HG03045 (cell line): ENCODE data around the gene GGTLC1.

Experiments used
- ATAC-seq: cut with Tn5 transposase; IDR thresholded peaks from one replicate; pipeline ENCODE4 v1.9.1; 2021; ENCODE audit warnings: mild to moderate bottlenecking, moderate library complexity; ENCODE audit not compliant: unreplicated experiment

GGTLC1 gene

GRCh38 chr20:23966927-23967615, 21.5 kb downstream of the GGTLC1 start:
- no peak for ATAC-seq

- no peak for ATAC-seq
Measured at GRCh38 chr20:23966298-23966697, 22.3 kb downstream of the GGTLC1 start.

GRCh38 chr20:23963941-23964340, 24.6 kb downstream of the GGTLC1 start:
- ATAC-seq: no peak

GRCh38 chr20:23962272-23962671, 26.3 kb downstream of the GGTLC1 start:
- ATAC-seq: no peak

GRCh38 chr20:23959054-23959453, 29.5 kb downstream of the GGTLC1 start:
- ATAC-seq: no peak

GRCh38 chr20:23955896-23956295, 32.7 kb downstream of the GGTLC1 start:
- ATAC-seq: no peak

GRCh38 chr20:23954008-23954745, 34.4 kb downstream of the GGTLC1 start:
- ATAC-seq: no peak

GRCh38 chr20:23946206-23946605, 42.4 kb downstream of the GGTLC1 start:
- ATAC-seq: no peak

- no peak for ATAC-seq
Measured at GRCh38 chr20:23943304-23943703, 45.3 kb downstream of the GGTLC1 start.

GRCh38 chr20:23939641-23940040, 48.9 kb downstream of the GGTLC1 start:
- ATAC-seq: no peak

GRCh38 chr20:23939063-23939462, 49.5 kb downstream of the GGTLC1 start:
- no peak for ATAC-seq

- ATAC-seq: no peak
Measured at GRCh38 chr20:23938118-23938438, 50.5 kb downstream of the GGTLC1 start.

GRCh38 chr20:23937303-23938117, 51.1 kb downstream of the GGTLC1 start:
- ATAC-seq: no peak
